ENCODE results near the gene FTMT. TPM values are rescaled to one million over a fixed set of nuclear protein-coding genes. Genes with fewer than 3 reads are reported as not detected.
"Not testable (repeated sequence)": the region's sequence is repeated elsewhere in the genome, so short reads cannot be mapped to it uniquely, and the experiment has no call there.

FTMT gene
- total RNA-seq: not detected

DNA sequence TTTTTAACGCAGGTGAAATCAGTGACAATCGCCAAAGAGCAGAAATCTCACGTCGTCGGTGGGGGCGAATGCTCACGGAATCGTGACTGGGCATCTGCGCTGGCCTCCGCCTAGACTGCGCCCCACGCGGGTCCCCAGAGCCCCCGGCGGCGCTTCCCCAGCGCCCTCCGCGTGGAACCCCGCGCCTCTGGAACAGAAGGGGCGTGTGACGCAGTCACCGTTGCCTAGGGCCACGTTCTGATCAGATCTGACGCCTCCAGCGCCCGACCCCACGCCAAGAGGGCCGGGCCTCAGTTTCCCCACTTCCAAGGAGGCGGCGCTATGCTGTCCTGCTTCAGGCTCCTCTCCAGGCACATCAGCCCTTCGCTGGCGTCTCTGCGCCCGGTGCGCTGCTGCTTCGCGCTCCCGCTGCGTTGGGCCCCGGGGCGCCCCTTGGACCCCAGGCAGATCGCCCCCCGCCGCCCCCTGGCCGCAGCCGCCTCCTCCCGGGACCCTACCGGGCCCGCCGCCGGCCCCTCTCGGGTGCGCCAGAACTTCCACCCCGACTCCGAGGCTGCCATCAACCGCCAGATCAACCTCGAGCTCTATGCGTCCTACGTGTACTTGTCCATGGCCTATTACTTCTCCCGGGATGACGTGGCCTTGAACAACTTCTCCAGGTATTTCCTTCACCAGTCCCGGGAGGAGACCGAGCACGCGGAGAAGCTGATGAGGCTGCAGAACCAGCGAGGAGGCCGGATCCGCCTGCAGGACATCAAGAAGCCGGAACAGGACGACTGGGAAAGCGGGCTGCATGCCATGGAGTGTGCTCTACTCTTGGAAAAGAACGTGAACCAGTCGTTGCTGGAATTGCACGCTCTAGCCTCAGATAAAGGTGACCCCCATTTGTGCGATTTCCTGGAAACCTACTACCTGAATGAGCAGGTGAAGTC lies at the start of gene FTMT:
FTMT (plus strand) TSS at position 240 of the 932 bp plus-strand sequence; CDS start at position 322, 82 bp downstream.
- Histone ChIP-seq H3K4me3 (replicated peaks in 1 of 3) (no peak within 1 kb of the TSS), H3K9me3 (no peaks in the 10 kb centered on the region), H3K27me3 (no peaks in the 10 kb centered on the region), H3K36me3 (no peaks in the 10 kb centered on the region), H3K4me1 (no peaks in the 10 kb centered on the region), H3K27ac (no peak within 1 kb of the TSS)
- TF ChIP-seq, protein P1, sequence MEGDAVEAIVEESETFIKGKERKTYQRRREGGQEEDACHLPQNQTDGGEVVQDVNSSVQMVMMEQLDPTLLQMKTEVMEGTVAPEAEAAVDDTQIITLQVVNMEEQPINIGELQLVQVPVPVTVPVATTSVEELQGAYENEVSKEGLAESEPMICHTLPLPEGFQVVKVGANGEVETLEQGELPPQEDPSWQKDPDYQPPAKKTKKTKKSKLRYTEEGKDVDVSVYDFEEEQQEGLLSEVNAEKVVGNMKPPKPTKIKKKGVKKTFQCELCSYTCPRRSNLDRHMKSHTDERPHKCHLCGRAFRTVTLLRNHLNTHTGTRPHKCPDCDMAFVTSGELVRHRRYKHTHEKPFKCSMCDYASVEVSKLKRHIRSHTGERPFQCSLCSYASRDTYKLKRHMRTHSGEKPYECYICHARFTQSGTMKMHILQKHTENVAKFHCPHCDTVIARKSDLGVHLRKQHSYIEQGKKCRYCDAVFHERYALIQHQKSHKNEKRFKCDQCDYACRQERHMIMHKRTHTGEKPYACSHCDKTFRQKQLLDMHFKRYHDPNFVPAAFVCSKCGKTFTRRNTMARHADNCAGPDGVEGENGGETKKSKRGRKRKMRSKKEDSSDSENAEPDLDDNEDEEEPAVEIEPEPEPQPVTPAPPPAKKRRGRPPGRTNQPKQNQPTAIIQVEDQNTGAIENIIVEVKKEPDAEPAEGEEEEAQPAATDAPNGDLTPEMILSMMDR (IDR thresholded peaks at IDR 0.05): no peak
- no peak for TF ChIP-seq POLR2A (IDR thresholded peaks at IDR 0.05)
- intact Hi-C loops (cut with DNase I): no loop called here
- DNase-seq: no peak
- 93 to 96% methylated on average over 76 to 77 of the region's 77 CpGs for WGBS, 2 donors

DNA sequence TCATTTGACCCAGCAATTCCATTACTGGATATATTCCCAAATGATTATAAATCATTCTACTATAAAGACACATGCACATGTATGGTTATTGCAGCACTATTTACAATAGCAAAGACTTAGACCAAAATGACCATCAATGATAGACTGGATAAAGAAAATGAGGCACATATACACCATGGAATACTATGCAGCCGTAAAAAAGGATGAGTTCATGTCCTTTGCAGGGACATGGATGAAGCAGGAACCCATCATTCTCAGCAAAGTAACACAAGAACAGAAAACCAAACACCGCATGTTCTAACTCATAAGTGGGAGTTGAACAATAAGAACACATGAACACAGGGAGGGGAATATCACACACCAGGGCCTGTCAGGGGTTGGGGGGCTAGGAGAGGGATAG lies 46.4 kb upstream of the FTMT start:
- DNase-seq; H3K4me1 ChIP-seq; H3K4me3 ChIP-seq (replicated peaks in 1 of 3); H3K36me3 ChIP-seq; H3K9me3 ChIP-seq; intact Hi-C loops (cut with DNase I); H3K27me3 ChIP-seq; H3K27ac ChIP-seq: not testable (repeated sequence)
- WGBS, 2 donors: 92 to 93% methylated on average over 2 of the region's 2 CpGs

DNA sequence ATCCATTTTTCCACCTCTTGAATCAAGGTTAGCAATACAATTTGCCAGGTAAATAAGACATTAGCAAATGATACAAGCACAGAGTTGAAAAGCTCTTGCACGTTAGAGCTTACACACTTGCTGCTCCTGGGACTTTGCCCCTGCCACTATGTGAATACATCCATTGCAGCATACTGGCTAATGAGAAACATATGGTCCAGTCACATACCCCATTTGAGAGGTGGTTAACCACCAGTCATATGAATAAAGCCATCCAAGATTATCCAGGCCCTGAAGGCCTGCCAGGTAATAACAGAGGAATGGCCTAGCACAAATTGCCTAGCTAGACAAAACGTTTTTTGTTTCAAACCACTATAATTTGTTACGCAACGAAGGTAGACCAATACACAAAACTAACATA lies 45.8 kb upstream of the FTMT start:
- WGBS, 2 donors: 65 to 72% methylated on average over 4 of the region's 4 CpGs
- H3K4me1 ChIP-seq: no peaks in the 10 kb centered on the region
- intact Hi-C loops (cut with DNase I): no loop called here
- no peaks in the 10 kb centered on the region for H3K36me3 ChIP-seq
- H3K4me3 ChIP-seq (replicated peaks in 1 of 3): no peak overlapping the region
- H3K27me3 ChIP-seq: no peaks in the 10 kb centered on the region
- no peak for TF ChIP-seq POLR2A (IDR thresholded peaks at IDR 0.05)
- TF ChIP-seq, protein P1 (IDR thresholded peaks at IDR 0.05): no peak
- DNase-seq: no peak
- no peak overlapping the region for H3K27ac ChIP-seq
- no peaks in the 10 kb centered on the region for H3K9me3 ChIP-seq

DNA sequence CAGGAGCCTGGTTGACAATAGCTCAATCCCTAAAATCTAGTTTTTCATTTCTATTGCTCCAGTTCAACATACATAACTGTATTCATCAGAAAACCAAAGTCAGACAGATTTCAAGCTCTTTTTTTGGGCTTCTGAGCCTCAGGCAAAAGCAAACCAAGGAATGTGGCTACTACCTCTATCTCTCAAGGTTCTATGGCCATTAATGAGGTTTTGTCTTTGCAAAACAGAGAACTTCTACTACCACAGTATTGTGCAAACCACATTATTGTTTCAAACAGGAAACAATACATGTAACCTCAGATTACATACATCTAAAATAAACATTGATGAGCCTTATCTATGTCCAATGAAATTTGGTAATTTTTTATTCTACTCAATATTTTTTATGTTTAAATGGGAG lies 35.5 kb upstream of the FTMT start:
- intact Hi-C loops (cut with DNase I): no loop called here
- Histone ChIP-seq H3K36me3 (no peaks in the 10 kb centered on the region), H3K9me3 (no peaks in the 10 kb centered on the region), H3K4me1 (no peaks in the 10 kb centered on the region), H3K27me3 (no peaks in the 10 kb centered on the region), H3K27ac (no peak overlapping the region), H3K4me3 (replicated peaks in 1 of 3) (no peak overlapping the region)
- no peak for TF ChIP-seq POLR2A (IDR thresholded peaks at IDR 0.05)
- TF ChIP-seq, protein P1 (IDR thresholded peaks at IDR 0.05): no peak
- DNase-seq: no peak

DNA sequence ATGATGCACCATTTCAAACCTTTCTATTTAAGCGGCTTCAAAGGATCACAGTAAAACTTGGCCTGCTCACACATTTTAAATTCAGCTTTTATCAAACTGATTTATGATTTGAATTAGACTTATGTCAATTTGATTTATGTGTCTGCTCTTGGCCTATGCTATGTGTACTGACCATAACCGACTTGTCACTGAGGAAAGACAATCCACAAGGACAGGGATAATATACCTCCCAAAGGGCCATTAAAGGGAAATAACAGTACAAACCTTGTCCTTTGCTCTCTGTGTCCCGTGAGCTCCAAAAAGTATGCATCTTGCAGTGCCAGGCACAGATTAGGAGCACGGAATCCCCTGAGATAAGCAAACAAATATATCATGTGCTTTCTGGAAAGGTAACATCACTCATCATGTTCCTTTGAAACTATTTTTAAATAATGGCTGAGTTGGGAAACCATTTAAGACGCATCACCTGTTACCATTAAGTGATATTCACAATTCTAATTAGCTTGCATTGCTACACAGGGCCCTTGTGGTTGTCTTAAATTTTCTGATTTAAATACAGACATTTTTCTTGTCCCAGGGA lies 31.9 kb upstream of the FTMT start:
- Histone ChIP-seq H3K4me3 (replicated peaks in 1 of 3) (no peak overlapping the region), H3K36me3 (no peaks in the 10 kb centered on the region), H3K4me1 (no peaks in the 10 kb centered on the region), H3K9me3 (no peaks in the 10 kb centered on the region), H3K27ac (no peak overlapping the region), H3K27me3 (no peaks in the 10 kb centered on the region)
- TF ChIP-seq POLR2A (IDR thresholded peaks at IDR 0.05): no peak
- TF ChIP-seq, protein P1 (IDR thresholded peaks at IDR 0.05): no peak
- no peak for DNase-seq
- intact Hi-C loops (cut with DNase I): no loop called here
- 79% methylated on average over 5 of the region's 5 CpGs for WGBS, 2 donors

All from thyroid gland (tissue), 4 donors.